H1 (cell line): Measurements from ENCODE around the gene PCDH9. TPM values are rescaled to one million over a fixed set of nuclear protein-coding genes. Genes with fewer than 3 reads are reported as not detected.

Source experiments
- GTF2F1 ChIP-seq: IDR thresholded peaks from 2 replicates; pipeline ENCODE4 v1.6.1; 2012; ENCODE audit warnings: low read depth, low read length, improper control_type of control experiment, borderline replicate concordance
- HDAC6 ChIP-seq: IDR thresholded peaks from one replicate; pipeline ENCODE4 v1.7.1; 2012; ENCODE audit warnings: low read depth, mild to moderate bottlenecking, inconsistent platforms, low read length, moderate library complexity
- JUN ChIP-seq: IDR thresholded peaks from 2 replicates; pipeline ENCODE4 v1.6.1; 2011; ENCODE audit warnings: low read depth, mild to moderate bottlenecking, improper control_type of control experiment, low read length
- MAFK ChIP-seq: IDR thresholded peaks from 2 replicates; pipeline ENCODE4 v1.6.1; 2012; ENCODE audit warnings: low read depth, mild to moderate bottlenecking, improper control_type of control experiment, low read length
- polyA plus RNA-seq, 7 experiments: library from polyadenylated mRNA; depleted of rRNA in 3 of 7; stranded (reverse) in 5 of 7; unstranded in 2 of 7; fragments of >200 nt in 5 of 7; fragments of 200-250 nt in 2 of 7; gene quantifications; 1 replicate in 5 of 7; 2 replicates in 1 of 7; 4 replicates in 1 of 7; pipeline versions ENCODE4 v1.2.1 to v1.2.3, GENCODE V29; 2011 to 2013; ENCODE audit warnings: missing spikeins in 2 of 7, mixed read lengths in 2 of 7
- total RNA-seq: library from RNA; stranded (reverse); fragmentation: NEBNext Ultra II Directional; extraction: Animal tissue kit (Norgen Biotek cat#: 25700); gene quantifications from 2 replicates; pipeline ENCODE4 v1.2.1, GENCODE V29; 2021
- TF ChIP-seq, protein P1 (sequence below), 3 experiments: IDR thresholded peaks; 1 replicate in 2 of 3; 2 replicates in 1 of 3; pipeline versions ENCODE4 v1.5.1 to v1.6.1; 2011; ENCODE audit warnings: low read length in 3 of 3, mild to moderate bottlenecking in 3 of 3, inconsistent platforms in 2 of 3, low read depth in 1 of 3, moderate library complexity in 1 of 3; ENCODE audit not compliant: insufficient read depth in 1 of 3; ENCODE audit errors: control extremely low read depth in 1 of 3

The PCDH9 gene
- total and polyA plus RNA-seq, 2 of the 8 experiments (the other 6 are each of a cell fraction or from before 2014, with no cell fraction given) = 0.12 to 0.60 TPM

DNA sequence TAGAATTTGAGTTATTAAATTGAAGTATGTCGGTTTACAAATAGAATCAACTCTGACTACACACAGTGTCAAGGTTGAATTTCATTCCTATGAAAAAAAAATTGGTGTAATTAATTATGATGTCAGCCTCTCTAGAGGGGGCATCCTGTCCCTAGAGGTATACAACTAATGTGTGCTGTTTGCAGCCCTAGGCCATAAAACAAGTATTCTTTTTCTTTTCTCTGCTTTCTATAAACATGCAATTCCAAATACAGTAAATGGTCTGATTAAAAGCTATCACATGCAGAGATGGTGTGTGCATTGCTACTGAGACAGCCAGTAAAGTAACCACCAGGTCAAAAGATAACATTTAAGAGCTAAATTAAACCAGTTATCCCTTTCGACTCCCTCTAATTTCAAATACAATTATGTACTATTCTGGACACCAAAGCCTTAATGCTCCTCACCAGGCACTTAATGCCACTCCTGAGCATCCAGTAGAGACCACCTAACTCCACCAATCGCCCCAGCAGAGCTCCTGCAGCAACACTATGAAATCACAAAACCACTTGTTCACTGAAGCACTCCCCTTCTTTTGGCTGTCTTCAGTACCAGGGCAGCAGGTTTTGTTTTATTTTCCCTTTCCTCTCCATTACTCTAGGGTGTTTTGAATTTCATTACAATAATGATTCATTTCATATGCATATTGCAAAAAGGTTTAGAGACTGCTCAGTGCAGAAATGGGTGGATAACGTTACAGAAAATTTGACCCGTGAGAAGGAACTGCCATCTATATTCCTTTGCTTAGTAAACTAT lies 426.9 kb downstream of the PCDH9 start (continued):
- TF ChIP-seq, protein P1, sequence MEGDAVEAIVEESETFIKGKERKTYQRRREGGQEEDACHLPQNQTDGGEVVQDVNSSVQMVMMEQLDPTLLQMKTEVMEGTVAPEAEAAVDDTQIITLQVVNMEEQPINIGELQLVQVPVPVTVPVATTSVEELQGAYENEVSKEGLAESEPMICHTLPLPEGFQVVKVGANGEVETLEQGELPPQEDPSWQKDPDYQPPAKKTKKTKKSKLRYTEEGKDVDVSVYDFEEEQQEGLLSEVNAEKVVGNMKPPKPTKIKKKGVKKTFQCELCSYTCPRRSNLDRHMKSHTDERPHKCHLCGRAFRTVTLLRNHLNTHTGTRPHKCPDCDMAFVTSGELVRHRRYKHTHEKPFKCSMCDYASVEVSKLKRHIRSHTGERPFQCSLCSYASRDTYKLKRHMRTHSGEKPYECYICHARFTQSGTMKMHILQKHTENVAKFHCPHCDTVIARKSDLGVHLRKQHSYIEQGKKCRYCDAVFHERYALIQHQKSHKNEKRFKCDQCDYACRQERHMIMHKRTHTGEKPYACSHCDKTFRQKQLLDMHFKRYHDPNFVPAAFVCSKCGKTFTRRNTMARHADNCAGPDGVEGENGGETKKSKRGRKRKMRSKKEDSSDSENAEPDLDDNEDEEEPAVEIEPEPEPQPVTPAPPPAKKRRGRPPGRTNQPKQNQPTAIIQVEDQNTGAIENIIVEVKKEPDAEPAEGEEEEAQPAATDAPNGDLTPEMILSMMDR (IDR thresholded peaks at IDR 0.05; ENCODE audit: control extremely low read depth in 1 of 3, insufficient read depth in 1 of 3, low read depth in 1 of 3, low read length in 3 of 3) = no peak
- TF ChIP-seq JUN (no peak), MAFK (no peak), GTF2F1 (no peak), HDAC6 (no peak)
